Mesodermal cell (in vitro differentiated cells): ENCODE measurements around the gene CSPG5. TPM values are rescaled to one million over a fixed set of nuclear protein-coding genes. Genes with fewer than 3 reads are reported as not detected.

Source experiments
- H3K27ac ChIP-seq: 2 replicates; pipeline ENCODE4 v1.7.0; 2013; ENCODE audit warnings: mild to moderate bottlenecking, low read depth, low read length, moderate library complexity; ENCODE audit not compliant: severe bottlenecking
- H3K36me3 ChIP-seq: 2 replicates; pipeline ENCODE4 v1.7.1; 2013; ENCODE audit warnings: mild to moderate bottlenecking, low read length, moderate library complexity; ENCODE audit not compliant: control insufficient read depth, insufficient read depth
- H3K4me1 ChIP-seq: one replicate; pipeline ENCODE4 v1.7.1; 2013; ENCODE audit warnings: mild to moderate bottlenecking, low read length; ENCODE audit not compliant: insufficient read depth, control insufficient read depth, poor library complexity, severe bottlenecking
- H3K4me3 ChIP-seq: 2 replicates; pipeline ENCODE4 v1.7.0; 2013; ENCODE audit warnings: low read length, control low read depth, mild to moderate bottlenecking; ENCODE audit not compliant: insufficient read depth, poor library complexity, severe bottlenecking; ENCODE audit errors: extremely low read depth
- H3K9me3 ChIP-seq: 2 replicates; pipeline ENCODE4 v1.7.1; 2013; ENCODE audit warnings: mild to moderate bottlenecking, low read length, moderate library complexity; ENCODE audit not compliant: control insufficient read depth
- WGBS, 2 experiments: methylation state at CpG; one replicate each; pipeline ENCODE4 v1.1.5; 2013; ENCODE audit warnings: missing lambda C conversion rate in 2 of 2; ENCODE audit not compliant: insufficient coverage in 2 of 2; 5-methylcytosine and 5-hydroxymethylcytosine counted together
- polyA plus RNA-seq, 2 experiments: library from polyadenylated mRNA; stranded (reverse); fragments of 50-300 nt; gene quantifications; one replicate each; pipeline ENCODE4 v1.2.3, GENCODE V29; 2013

The CSPG5 gene
- 0.59 TPM for polyA plus RNA-seq (2013, experiment 1 of 2)
- 0.51 TPM for polyA plus RNA-seq (2013, experiment 2 of 2)

GRCh38 chr3:47578691-47579632, at the start of gene CSPG5:
Gene CSPG5 (minus strand): TSS chr3:47578865. CDS start chr3:47578693, 172 bp downstream.
- Histone ChIP-seq H3K4me3 (peak within 1 kb of the TSS; percentile 41), H3K4me1 (no peaks in the 10 kb centered on the region), H3K36me3 (peaks cover 11% of the 10 kb centered on the region), H3K27ac (no peak within 1 kb of the TSS), H3K9me3 (no peaks in the 10 kb centered on the region)
- 8 to 9% methylated on average over 84 to 109 of the region's 121 CpGs for WGBS, 2 experiments

GRCh38 chr3:47628426-47628825, 49.8 kb upstream of the CSPG5 start:
- H3K9me3 ChIP-seq, result no peaks in the 10 kb centered on the region
- H3K4me1 ChIP-seq, result no peaks in the 10 kb centered on the region
- 93 to 100% methylated on average over 2 of the region's 6 CpGs for WGBS, 2 experiments
- no peak overlapping the region for H3K27ac ChIP-seq
- no peak overlapping the region for H3K4me3 ChIP-seq
- peaks cover 96% of the 10 kb centered on the region for H3K36me3 ChIP-seq

- H3K36me3 ChIP-seq, result peaks cover 97% of the 10 kb centered on the region
- H3K9me3 ChIP-seq, result no peaks in the 10 kb centered on the region
- no peaks in the 10 kb centered on the region for H3K4me1 ChIP-seq
- H3K27ac ChIP-seq, result peak overlapping the region; percentile 31
- 100% methylated on average over 1 of the region's 3 CpGs; no CpG with 5 or more reads in 1 of the 2 experiments for WGBS, 2 experiments
- H3K4me3 ChIP-seq, result no peak overlapping the region
Observed at GRCh38 chr3:47622671-47623461, 44.2 kb upstream of the CSPG5 start.

GRCh38 chr3:47617086-47618010, 38.7 kb upstream of the CSPG5 start:
- WGBS, 2 experiments, result 100% methylated on average over 1 of the region's 5 CpGs; no CpG with 5 or more reads in 1 of the 2 experiments
- Histone ChIP-seq H3K27ac (no peak overlapping the region), H3K9me3 (no peaks in the 10 kb centered on the region), H3K4me1 (peaks cover 10% of the 10 kb centered on the region), H3K36me3 (peaks cover 84% of the 10 kb centered on the region), H3K4me3 (no peak overlapping the region)

- Histone ChIP-seq H3K4me3 (no peak overlapping the region), H3K9me3 (no peaks in the 10 kb centered on the region), H3K36me3 (peaks cover 84% of the 10 kb centered on the region), H3K27ac (no peak overlapping the region), H3K4me1 (peaks cover 17% of the 10 kb centered on the region)
- 78 to 100% methylated on average over 1 of the region's 2 CpGs for WGBS, 2 experiments
Observed at GRCh38 chr3:47614788-47615187, 36.1 kb upstream of the CSPG5 start.

- Histone ChIP-seq H3K4me3 (no peak overlapping the region), H3K4me1 (peaks cover 17% of the 10 kb centered on the region), H3K9me3 (no peaks in the 10 kb centered on the region), H3K27ac (no peak overlapping the region), H3K36me3 (peaks cover 84% of the 10 kb centered on the region)
- WGBS, 2 experiments, result 100% methylated on average over 2 to 3 of the region's 4 CpGs
Observed at GRCh38 chr3:47613722-47614121, 35.1 kb upstream of the CSPG5 start.

- H3K4me3 ChIP-seq, result no peak overlapping the region
- peaks cover 84% of the 10 kb centered on the region for H3K36me3 ChIP-seq
- no peak overlapping the region for H3K27ac ChIP-seq
- H3K4me1 ChIP-seq, result peaks cover 17% of the 10 kb centered on the region
- WGBS, 2 experiments, result no CpG with 5 or more reads among the region's 2 CpGs
- H3K9me3 ChIP-seq, result no peaks in the 10 kb centered on the region
Observed at GRCh38 chr3:47612879-47613278, 34.2 kb upstream of the CSPG5 start.

- Histone ChIP-seq H3K9me3 (no peaks in the 10 kb centered on the region), H3K27ac (peak overlapping the region; percentile 62), H3K4me3 (no peak overlapping the region), H3K36me3 (peaks cover 84% of the 10 kb centered on the region), H3K4me1 (peaks cover 17% of the 10 kb centered on the region)
Observed at GRCh38 chr3:47612178-47612577, 33.5 kb upstream of the CSPG5 start.

GRCh38 chr3:47611576-47611975, 32.9 kb upstream of the CSPG5 start:
- Histone ChIP-seq H3K4me1 (peaks cover 17% of the 10 kb centered on the region), H3K4me3 (no peak overlapping the region), H3K36me3 (peaks cover 84% of the 10 kb centered on the region), H3K9me3 (no peaks in the 10 kb centered on the region), H3K27ac (peak overlapping the region; percentile 62)
- 92 to 95% methylated on average over 2 of the region's 2 CpGs for WGBS, 2 experiments

GRCh38 chr3:47610583-47610982, 31.9 kb upstream of the CSPG5 start:
- Histone ChIP-seq H3K4me3 (no peak overlapping the region), H3K9me3 (no peaks in the 10 kb centered on the region), H3K27ac (no peak overlapping the region), H3K4me1 (peaks cover 17% of the 10 kb centered on the region), H3K36me3 (peaks cover 80% of the 10 kb centered on the region)
- 100% methylated on average over 1 of the region's 3 CpGs for WGBS, 2 experiments
